ENCODE results near the gene ZNF668.

The ZNF668 gene

GRCh38 chr16:31113121-31114120 is 39.4 kb upstream of the ZNF668 start:
- ATAC-seq = no peak
- TF ChIP-seq ZNF70 (CRISPR knock-in tag; IDR thresholded peaks at IDR 0.05) = no peak
- TF ChIP-seq ZC3H10 (CRISPR knock-in tag; IDR thresholded peaks at IDR 0.05) = no peak
- TF ChIP-seq CSDC2 (CRISPR knock-in tag; IDR thresholded peaks at IDR 0.05) = no peak
- TF ChIP-seq ZFP30 (CRISPR knock-in tag; IDR thresholded peaks at IDR 0.05) = no peak
- no peak for TF ChIP-seq RARB (CRISPR knock-in tag; IDR thresholded peaks at IDR 0.05)
- TF ChIP-seq POU6F1 (CRISPR knock-in tag; IDR thresholded peaks at IDR 0.05; ENCODE audit: borderline replicate concordance, low read depth) = no peak
- TF ChIP-seq, protein P1, sequence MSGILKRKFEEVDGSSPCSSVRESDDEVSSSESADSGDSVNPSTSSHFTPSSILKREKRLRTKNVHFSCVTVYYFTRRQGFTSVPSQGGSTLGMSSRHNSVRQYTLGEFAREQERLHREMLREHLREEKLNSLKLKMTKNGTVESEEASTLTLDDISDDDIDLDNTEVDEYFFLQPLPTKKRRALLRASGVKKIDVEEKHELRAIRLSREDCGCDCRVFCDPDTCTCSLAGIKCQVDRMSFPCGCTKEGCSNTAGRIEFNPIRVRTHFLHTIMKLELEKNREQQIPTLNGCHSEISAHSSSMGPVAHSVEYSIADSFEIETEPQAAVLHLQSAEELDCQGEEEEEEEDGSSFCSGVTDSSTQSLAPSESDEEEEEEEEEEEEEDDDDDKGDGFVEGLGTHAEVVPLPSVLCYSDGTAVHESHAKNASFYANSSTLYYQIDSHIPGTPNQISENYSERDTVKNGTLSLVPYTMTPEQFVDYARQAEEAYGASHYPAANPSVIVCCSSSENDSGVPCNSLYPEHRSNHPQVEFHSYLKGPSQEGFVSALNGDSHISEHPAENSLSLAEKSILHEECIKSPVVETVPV (CRISPR knock-in tag; IDR thresholded peaks at IDR 0.05) = no peak
- TF ChIP-seq SNAI2 (CRISPR knock-in tag; IDR thresholded peaks at IDR 0.05) = no peak
- TF ChIP-seq OSR1 (CRISPR knock-in tag; IDR thresholded peaks at IDR 0.05) = no peak
- TF ChIP-seq BACH2 (CRISPR knock-in tag; IDR thresholded peaks at IDR 0.05; ENCODE audit: borderline replicate concordance) = no peak
- no peak for TF ChIP-seq TCF4 (CRISPR knock-in tag; IDR thresholded peaks at IDR 0.05; ENCODE audit: borderline replicate concordance)
- TF ChIP-seq ESRRG (CRISPR knock-in tag; IDR thresholded peaks at IDR 0.05) = no peak
- TF ChIP-seq ISL1 (CRISPR knock-in tag; IDR thresholded peaks at IDR 0.05) = no peak
- TF ChIP-seq ZNF8 (CRISPR knock-in tag; IDR thresholded peaks at IDR 0.05) = no peak

- no peak for ATAC-seq
- TF ChIP-seq ZNF70 (CRISPR knock-in tag; IDR thresholded peaks at IDR 0.05) (no peak), ESRRG (CRISPR knock-in tag; IDR thresholded peaks at IDR 0.05) (no peak), RARB (CRISPR knock-in tag; IDR thresholded peaks at IDR 0.05) (no peak), ZFP3 (CRISPR knock-in tag; IDR thresholded peaks at IDR 0.05) (no peak), TOX (CRISPR knock-in tag; IDR thresholded peaks at IDR 0.05; ENCODE audit: borderline replicate concordance) (no peak), TCF4 (CRISPR knock-in tag; IDR thresholded peaks at IDR 0.05; ENCODE audit: borderline replicate concordance) (no peak), ISL1 (CRISPR knock-in tag; IDR thresholded peaks at IDR 0.05) (no peak), ZFP30 (CRISPR knock-in tag; IDR thresholded peaks at IDR 0.05) (no peak), SNAI2 (CRISPR knock-in tag; IDR thresholded peaks at IDR 0.05) (no peak), GLIS3 (CRISPR knock-in tag; IDR thresholded peaks at IDR 0.05) (no peak), ZNF565 (CRISPR knock-in tag; conservative IDR thresholded peaks at IDR 0.05; ENCODE audit: low read depth) (no peak), OSR1 (CRISPR knock-in tag; IDR thresholded peaks at IDR 0.05) (no peak)
- TF ChIP-seq, protein P2, sequence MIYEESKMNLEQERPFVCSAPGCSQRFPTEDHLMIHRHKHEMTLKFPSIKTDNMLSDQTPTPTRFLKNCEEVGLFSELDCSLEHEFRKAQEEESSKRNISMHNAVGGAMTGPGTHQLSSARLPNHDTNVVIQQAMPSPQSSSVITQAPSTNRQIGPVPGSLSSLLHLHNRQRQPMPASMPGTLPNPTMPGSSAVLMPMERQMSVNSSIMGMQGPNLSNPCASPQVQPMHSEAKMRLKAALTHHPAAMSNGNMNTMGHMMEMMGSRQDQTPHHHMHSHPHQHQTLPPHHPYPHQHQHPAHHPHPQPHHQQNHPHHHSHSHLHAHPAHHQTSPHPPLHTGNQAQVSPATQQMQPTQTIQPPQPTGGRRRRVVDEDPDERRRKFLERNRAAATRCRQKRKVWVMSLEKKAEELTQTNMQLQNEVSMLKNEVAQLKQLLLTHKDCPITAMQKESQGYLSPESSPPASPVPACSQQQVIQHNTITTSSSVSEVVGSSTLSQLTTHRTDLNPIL (CRISPR knock-in tag; IDR thresholded peaks at IDR 0.05; ENCODE audit: low read depth) = no peak
- TF ChIP-seq, protein P1 (CRISPR knock-in tag; IDR thresholded peaks at IDR 0.05) = no peak
These were observed 38.7 kb upstream of the ZNF668 start for GRCh38 chr16:31112711-31113110.

GRCh38 chr16:31111881-31112466 is 37.9 kb upstream of the ZNF668 start:
- no peak for ATAC-seq
- TF ChIP-seq, protein P2 (CRISPR knock-in tag; IDR thresholded peaks at IDR 0.05; ENCODE audit: low read depth) = no peak
- TF ChIP-seq TOX (CRISPR knock-in tag; IDR thresholded peaks at IDR 0.05; ENCODE audit: borderline replicate concordance) (no peak), TCF4 (CRISPR knock-in tag; IDR thresholded peaks at IDR 0.05; ENCODE audit: borderline replicate concordance) (no peak), TSHZ2 (CRISPR knock-in tag; IDR thresholded peaks at IDR 0.05) (no peak), OSR1 (CRISPR knock-in tag; IDR thresholded peaks at IDR 0.05) (no peak), SNAI2 (CRISPR knock-in tag; IDR thresholded peaks at IDR 0.05) (no peak), GLIS3 (CRISPR knock-in tag; IDR thresholded peaks at IDR 0.05) (no peak), ZFP3 (CRISPR knock-in tag; IDR thresholded peaks at IDR 0.05) (no peak), ESRRG (CRISPR knock-in tag; IDR thresholded peaks at IDR 0.05) (no peak), POU6F1 (CRISPR knock-in tag; IDR thresholded peaks at IDR 0.05; ENCODE audit: borderline replicate concordance, low read depth) (no peak), CSDC2 (CRISPR knock-in tag; IDR thresholded peaks at IDR 0.05) (no peak), ZNF8 (CRISPR knock-in tag; IDR thresholded peaks at IDR 0.05) (no peak)
- TF ChIP-seq, protein P1 (CRISPR knock-in tag; IDR thresholded peaks at IDR 0.05) = no peak
